ENCODE results near the gene KEAP1.

GRCh38 chr19:10552510-10553053 lies 49.4 kb upstream of the KEAP1 start:
- TF ChIP-seq CTCF (IDR thresholded peaks at IDR 0.05) (no peak), POLR2A (IDR thresholded peaks at IDR 0.05) (no peak)

Data from esophagus squamous epithelium (tissue), 4 donors.